Panc1 (cell line): ENCODE results near the gene TREML2. TPM values are rescaled to one million over a fixed set of nuclear protein-coding genes. Genes with fewer than 3 reads are reported as not detected.

Experiments
- ATAC-seq: fragments of 200-7000 bp; cut with Tn5 transposase; 2 replicates; pipeline ENCODE4 v1.9.1; 2020; ENCODE audit warnings: mild to moderate bottlenecking, moderate library complexity
- BruUV-seq: library from RNA; stranded (reverse); fragments of 400-500 nt; replicated peaks from 2 replicates; lab custom pipeline; 2021; lab: Mats Ljungman, UMichigan
- CTCF ChIA-PET: fragments of 300-600 bp; sonication (Branson Sonifier 250); formaldehyde crosslinking; loops from one replicate; lab custom pipeline; 2022; ENCODE audit warnings: antibody characterized with exemption; lab: Charles Lee
- POLR2A ChIA-PET: fragments of 300-600 bp; sonication (Branson Sonifier 250); formaldehyde crosslinking; loops from one replicate; lab custom pipeline; 2022; ENCODE audit warnings: antibody characterized with exemption; lab: Charles Lee
- DNase-seq: peaks from one replicate; pipeline ENCODE4 v3.0.0-alpha.2; 2010; ENCODE audit warnings: low read depth, low spot score
- H3K27ac ChIP-seq: 2 replicates; pipeline ENCODE4 v1.5.1; 2011; ENCODE audit warnings: mild to moderate bottlenecking, low read length, inconsistent platforms
- H3K27me3 ChIP-seq: fragments of 200-500 bp; sonication (Bioruptor generic); 2 replicates; pipeline ENCODE4 v1.6.0; 2014; ENCODE audit warnings: low read length, inconsistent platforms; ENCODE audit not compliant: control insufficient read depth, insufficient read depth
- H3K36me3 ChIP-seq: fragments of 200-500 bp; sonication (Bioruptor generic); 2 replicates; pipeline ENCODE4 v1.5.1; 2014; ENCODE audit warnings: inconsistent platforms, mild to moderate bottlenecking, low read length, moderate library complexity; ENCODE audit not compliant: control insufficient read depth, insufficient read depth
- H3K4me1 ChIP-seq: 2 replicates; pipeline ENCODE4 v1.5.1; 2011; ENCODE audit warnings: inconsistent platforms, mild to moderate bottlenecking, low read length, moderate library complexity; ENCODE audit not compliant: control insufficient read depth, insufficient read depth
- H3K4me3 ChIP-seq, 2 experiments: 2 replicates each; pipeline ENCODE4 v1.5.1; 2011 to 2012; ENCODE audit warnings: low read depth in 2 of 2, low read length in 2 of 2, mild to moderate bottlenecking in 2 of 2, inconsistent platforms in 1 of 2, moderate library complexity in 1 of 2
- H3K9me3 ChIP-seq: fragments of 200-500 bp; sonication (Bioruptor generic); 2 replicates; pipeline ENCODE4 v1.5.1; 2014; ENCODE audit warnings: low read depth, mild to moderate bottlenecking, inconsistent platforms, low read length, moderate library complexity; ENCODE audit not compliant: control insufficient read depth, insufficient read depth
- POLR2AphosphoS5 ChIP-seq: IDR thresholded peaks from 2 replicates; pipeline ENCODE4 v1.6.1; 2012; ENCODE audit warnings: mild to moderate bottlenecking, low read depth, low read length, moderate library complexity
- SIN3A ChIP-seq: IDR thresholded peaks from 2 replicates; pipeline ENCODE4 v1.6.1; 2012; ENCODE audit warnings: low read depth, mild to moderate bottlenecking, low read length, moderate library complexity, borderline replicate concordance; ENCODE audit not compliant: insufficient read depth
- TCF7L2 ChIP-seq: IDR thresholded peaks from 2 replicates; pipeline ENCODE4 v1.6.1; 2011; ENCODE audit warnings: mild to moderate bottlenecking, low read depth, low read length, inconsistent platforms
- in situ Hi-C: cut with HindIII; loops from 2 replicates; pipeline ENCODE4 v1.10.0; 2016; ENCODE audit warnings: low sequenced_read_pairs, low pct_unique_long_range_greater_than_20kb
- intact Hi-C: fragments of 100-400 bp; cut with micrococcal nuclease; formaldehyde crosslinking; loops from one replicate; pipeline ENCODE4 v1.10.0; 2022; ENCODE audit not compliant: unreplicated experiment
- total RNA-seq: library from RNA; stranded (reverse); gene quantifications from one replicate; pipeline ENCODE4 v1.2.1, GENCODE V29; 2021; ENCODE audit not compliant: unreplicated experiment
- TF ChIP-seq, protein P1 (sequence below): fragments of 450-650 bp; IDR thresholded peaks from 2 replicates; pipeline ENCODE4 v1.5.1; 2017; ENCODE audit warnings: mild to moderate bottlenecking
- TF ChIP-seq, protein P2 (sequence below), 2 experiments: IDR thresholded peaks; 2 replicates each; pipeline ENCODE4 v1.6.1; 2011 to 2012; ENCODE audit warnings: low read depth in 2 of 2, control low read depth in 1 of 2, low read length in 1 of 2, mild to moderate bottlenecking in 1 of 2, moderate library complexity in 1 of 2; ENCODE audit not compliant: insufficient read depth in 1 of 2

TREML2 gene
- total RNA-seq, 1 experiment from 2014 or later = not detected

DNA sequence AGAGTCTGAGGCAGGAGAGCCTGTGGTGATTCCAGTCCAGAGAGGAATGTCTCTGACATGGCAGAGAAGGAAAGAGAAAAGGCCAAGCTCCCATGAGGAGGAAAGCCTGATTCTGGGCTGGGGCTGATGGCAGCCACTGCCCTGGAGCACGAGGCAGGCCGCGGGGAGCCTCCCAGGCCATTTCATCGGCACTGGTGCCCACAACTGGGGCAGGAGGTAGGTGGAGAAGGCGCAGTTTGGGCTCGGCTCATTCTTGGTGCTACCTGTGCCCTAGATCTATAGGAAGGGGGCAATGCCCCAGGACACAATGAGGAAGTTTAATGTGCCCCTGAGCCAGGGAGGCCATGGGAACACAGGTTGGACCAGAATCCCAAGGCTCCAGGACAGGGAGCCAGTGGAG lies 44.2 kb downstream of the TREML2 start:
- ChIA-PET CTCF (no interaction called here), POLR2A (no interaction called here)
- Histone ChIP-seq H3K4me3 (no peak overlapping the region), H3K36me3 (no peaks in the 10 kb centered on the region), H3K27me3 (peaks cover 9% of the 10 kb centered on the region; the same call in 1 of the 2 replicates), H3K4me1 (no peaks in the 10 kb centered on the region), H3K9me3 (no peaks in the 10 kb centered on the region), H3K27ac (no peak overlapping the region)
- DNase-seq (no peak), ATAC-seq (no peak)
- in situ Hi-C loops (no loop called here), intact Hi-C loops (no loop called here)
- no TSS peak for BruUV-seq
- TF ChIP-seq, protein P1, sequence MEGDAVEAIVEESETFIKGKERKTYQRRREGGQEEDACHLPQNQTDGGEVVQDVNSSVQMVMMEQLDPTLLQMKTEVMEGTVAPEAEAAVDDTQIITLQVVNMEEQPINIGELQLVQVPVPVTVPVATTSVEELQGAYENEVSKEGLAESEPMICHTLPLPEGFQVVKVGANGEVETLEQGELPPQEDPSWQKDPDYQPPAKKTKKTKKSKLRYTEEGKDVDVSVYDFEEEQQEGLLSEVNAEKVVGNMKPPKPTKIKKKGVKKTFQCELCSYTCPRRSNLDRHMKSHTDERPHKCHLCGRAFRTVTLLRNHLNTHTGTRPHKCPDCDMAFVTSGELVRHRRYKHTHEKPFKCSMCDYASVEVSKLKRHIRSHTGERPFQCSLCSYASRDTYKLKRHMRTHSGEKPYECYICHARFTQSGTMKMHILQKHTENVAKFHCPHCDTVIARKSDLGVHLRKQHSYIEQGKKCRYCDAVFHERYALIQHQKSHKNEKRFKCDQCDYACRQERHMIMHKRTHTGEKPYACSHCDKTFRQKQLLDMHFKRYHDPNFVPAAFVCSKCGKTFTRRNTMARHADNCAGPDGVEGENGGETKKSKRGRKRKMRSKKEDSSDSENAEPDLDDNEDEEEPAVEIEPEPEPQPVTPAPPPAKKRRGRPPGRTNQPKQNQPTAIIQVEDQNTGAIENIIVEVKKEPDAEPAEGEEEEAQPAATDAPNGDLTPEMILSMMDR = no peak
- TF ChIP-seq POLR2AphosphoS5 (no peak), SIN3A (no peak), TCF7L2 (no peak)
- TF ChIP-seq, protein P2, sequence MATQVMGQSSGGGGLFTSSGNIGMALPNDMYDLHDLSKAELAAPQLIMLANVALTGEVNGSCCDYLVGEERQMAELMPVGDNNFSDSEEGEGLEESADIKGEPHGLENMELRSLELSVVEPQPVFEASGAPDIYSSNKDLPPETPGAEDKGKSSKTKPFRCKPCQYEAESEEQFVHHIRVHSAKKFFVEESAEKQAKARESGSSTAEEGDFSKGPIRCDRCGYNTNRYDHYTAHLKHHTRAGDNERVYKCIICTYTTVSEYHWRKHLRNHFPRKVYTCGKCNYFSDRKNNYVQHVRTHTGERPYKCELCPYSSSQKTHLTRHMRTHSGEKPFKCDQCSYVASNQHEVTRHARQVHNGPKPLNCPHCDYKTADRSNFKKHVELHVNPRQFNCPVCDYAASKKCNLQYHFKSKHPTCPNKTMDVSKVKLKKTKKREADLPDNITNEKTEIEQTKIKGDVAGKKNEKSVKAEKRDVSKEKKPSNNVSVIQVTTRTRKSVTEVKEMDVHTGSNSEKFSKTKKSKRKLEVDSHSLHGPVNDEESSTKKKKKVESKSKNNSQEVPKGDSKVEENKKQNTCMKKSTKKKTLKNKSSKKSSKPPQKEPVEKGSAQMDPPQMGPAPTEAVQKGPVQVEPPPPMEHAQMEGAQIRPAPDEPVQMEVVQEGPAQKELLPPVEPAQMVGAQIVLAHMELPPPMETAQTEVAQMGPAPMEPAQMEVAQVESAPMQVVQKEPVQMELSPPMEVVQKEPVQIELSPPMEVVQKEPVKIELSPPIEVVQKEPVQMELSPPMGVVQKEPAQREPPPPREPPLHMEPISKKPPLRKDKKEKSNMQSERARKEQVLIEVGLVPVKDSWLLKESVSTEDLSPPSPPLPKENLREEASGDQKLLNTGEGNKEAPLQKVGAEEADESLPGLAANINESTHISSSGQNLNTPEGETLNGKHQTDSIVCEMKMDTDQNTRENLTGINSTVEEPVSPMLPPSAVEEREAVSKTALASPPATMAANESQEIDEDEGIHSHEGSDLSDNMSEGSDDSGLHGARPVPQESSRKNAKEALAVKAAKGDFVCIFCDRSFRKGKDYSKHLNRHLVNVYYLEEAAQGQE (IDR thresholded peaks at IDR 0.05; ENCODE audit: insufficient read depth in 1 of 2, low read depth in 2 of 2, low read length in 1 of 2) = no peak

DNA sequence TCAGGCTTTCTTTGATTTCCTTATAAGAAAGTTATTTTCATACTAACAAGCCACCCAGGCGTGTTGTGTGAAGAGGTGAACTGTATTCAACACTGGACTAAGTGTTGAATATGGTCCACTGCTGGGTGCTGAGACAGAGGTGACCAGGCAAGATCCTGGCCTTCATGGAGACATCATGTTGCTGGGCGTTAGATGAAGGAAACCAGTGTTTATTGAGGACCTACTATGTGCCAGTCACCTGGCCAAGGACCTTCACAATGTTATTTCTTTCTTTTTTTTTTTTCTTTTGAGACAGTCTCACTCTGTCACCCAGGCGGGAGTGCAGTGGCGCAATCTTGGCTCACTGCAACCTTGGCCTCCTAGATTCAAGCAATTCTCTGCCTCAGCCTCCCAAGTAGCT lies 44.9 kb downstream of the TREML2 start:
- intact Hi-C loops = no loop called here
- Histone ChIP-seq H3K36me3 (no peaks in the 10 kb centered on the region), H3K9me3 (no peaks in the 10 kb centered on the region), H3K4me3 (no peak overlapping the region), H3K4me1 (no peaks in the 10 kb centered on the region), H3K27me3 (peaks cover 9% of the 10 kb centered on the region; the same call in 1 of the 2 replicates), H3K27ac (no peak overlapping the region)
- BruUV-seq = no TSS peak
- ATAC-seq (no peak), DNase-seq (no peak)
- ChIA-PET CTCF (no interaction called here), POLR2A (no interaction called here)
- no peak for TF ChIP-seq SIN3A
- TF ChIP-seq TCF7L2 = no peak
- TF ChIP-seq, protein P2 (IDR thresholded peaks at IDR 0.05; ENCODE audit: insufficient read depth in 1 of 2, low read depth in 2 of 2, low read length in 1 of 2) = no peak
- TF ChIP-seq POLR2AphosphoS5 = no peak
- TF ChIP-seq, protein P1 = no peak
- in situ Hi-C loops = no loop called here
